GM19240 (cell line): ENCODE data around the gene KLHL36.

Experiments used
- DNase-seq: peaks from one replicate; pipeline ENCODE4 v3.0.0; 2011; ENCODE audit warnings: low spot score; ENCODE audit not compliant: insufficient read length

KLHL36 gene

DNA sequence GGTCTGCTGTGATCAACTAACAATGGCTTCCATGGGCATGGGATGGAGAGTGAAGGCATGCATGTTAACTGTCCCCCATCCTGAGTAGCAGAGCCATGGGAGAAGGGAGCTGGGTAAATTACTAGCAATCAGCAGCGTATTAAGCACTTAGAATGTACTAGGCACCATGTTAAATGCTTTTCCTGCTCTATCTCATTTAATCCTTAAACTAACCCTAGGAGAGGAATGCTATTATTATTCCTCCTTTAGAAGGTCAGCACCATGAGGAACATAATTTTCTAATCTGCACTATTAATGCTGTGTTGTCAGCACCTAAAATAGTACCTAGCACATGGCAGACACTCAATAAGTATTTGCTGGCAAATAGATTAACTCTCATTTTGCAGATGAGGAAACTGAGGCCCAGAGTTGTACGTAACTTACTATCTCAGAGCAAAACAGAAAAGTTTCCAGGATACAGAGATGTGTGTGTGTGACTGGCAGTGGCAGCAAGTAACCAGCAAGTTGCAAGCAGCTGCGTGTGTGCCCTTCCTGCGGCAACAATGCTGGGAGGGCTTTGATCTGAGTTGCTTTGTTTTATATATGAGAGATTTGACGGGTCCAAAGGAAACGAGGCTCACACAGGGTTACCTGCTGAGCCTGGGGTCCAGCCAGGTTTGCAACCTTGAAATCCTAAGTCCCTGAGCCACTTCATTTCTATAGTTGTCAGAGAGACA, 6.5 kb upstream of the KLHL36 start:
- DNase-seq: no peak

- no peak for DNase-seq
These were observed 5.1 kb upstream of the KLHL36 start for GRCh38 chr16:84643180-84643583.

GRCh38 chr16:84643674-84644073, 4.6 kb upstream of the KLHL36 start:
- DNase-seq: no peak

DNA sequence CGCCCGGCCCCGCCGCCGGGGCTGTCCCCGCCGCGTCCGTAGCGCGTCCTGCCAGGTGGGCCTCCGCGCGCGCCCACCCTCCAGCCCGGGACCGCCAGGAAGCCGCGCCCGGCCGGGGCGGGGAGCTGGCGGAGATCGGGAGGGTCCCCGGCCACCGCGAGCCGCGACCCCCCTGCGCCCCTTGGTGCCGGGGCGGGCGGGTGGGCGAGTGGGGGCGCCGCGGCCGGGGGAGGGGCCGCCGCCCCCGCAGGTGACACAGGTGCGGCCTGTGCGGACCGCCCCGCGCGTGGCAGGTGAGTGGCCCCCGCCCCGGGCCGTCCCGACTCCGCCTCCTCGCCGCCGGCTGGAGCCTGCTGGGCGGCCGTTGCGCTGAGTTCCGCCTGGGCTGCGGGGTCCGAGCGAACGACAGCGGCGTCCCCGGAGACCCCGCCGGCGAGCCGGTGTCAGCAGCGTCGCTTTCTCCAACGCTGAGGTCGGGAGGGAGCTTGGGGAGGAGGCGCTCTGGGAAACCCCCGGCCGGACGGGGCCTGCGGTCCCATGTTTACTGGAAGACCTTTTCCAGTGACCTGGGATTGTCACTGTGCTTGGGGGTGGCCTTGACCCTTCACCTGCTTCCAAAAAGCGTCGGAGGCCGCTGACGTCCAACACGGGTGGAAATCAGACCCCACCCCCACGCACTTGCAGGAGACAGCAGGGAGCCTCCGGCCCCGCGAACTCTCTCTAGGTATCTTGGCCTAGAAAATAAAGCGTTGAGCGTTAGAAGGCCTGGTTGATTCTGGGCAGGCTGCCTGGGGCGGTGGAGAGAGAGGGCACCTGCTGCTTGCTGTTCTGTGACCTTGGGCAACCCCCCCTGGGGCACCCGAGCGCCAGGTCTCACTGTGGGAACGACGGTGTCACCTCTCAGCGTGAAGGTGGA, 542 bp downstream of the KLHL36 start:
- DNase-seq: peak; percentile 79

- DNase-seq: no peak
These were observed 1.2 kb downstream of the KLHL36 start for GRCh38 chr16:84649511-84649861.

DNA sequence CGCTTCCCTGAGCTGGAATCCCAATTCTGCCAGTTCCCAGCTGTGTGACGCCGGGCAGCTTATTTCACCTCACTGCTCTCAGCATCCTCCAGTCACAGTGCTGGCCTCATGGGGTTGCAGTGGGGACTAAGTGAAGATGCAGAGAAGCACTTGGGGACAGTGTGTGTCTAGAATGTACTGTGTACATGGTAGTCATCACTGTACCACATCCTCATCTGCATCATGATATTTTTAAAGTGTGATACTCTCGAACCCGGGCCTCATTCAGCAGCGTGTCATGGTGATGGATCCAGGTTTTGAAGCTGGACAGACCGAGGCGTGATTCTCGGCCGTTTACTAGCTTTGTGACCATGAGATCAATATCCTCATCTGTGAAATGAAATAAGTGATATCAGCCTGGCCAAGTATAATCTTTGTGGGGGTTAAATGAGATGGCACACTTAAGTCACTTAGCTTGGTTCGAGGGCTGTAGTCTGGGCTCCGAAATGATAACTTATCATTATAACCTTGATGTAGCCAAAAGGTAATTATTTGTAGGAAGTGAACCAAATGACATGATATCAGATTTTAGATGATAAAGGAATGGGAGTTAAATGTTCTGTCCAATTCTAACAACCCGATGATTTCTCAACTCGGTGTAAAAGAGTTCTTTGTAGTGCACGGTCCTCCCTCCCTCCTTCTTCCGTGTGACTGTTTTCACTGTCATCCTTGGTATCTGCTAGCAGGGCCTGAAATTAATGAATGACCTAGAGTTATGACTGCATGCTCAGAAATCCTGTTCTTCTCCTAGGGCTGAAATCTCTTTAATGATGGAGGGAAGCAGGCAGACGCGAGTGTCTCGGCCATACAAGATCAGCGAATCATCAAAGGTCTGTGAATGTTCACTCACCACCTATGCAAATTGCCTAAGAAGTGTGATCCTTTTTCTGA, 2.0 kb downstream of the KLHL36 start:
- DNase-seq: no peak

DNA sequence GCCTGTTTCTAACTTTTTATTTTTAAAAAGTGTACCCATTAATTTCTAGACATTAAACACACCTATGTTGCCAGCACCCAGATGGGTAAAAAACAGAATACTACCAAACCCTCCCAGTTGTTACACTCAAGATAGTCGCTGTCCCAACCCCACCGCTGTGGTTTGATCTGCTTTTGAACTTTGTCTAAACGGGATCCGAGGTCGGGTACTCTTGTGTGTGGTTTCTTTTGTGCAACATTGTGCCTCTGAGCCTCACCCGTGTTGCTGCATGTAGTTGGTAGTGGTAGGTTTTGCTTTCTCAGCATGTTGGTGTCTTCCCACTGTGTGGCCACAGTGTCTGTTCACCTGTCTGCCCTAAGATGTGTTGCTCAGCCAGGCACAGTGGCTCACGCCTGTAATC, 4.3 kb downstream of the KLHL36 start:
- DNase-seq: no peak

- no peak for DNase-seq
These were observed 5.9 kb downstream of the KLHL36 start for GRCh38 chr16:84654238-84654637.

DNA sequence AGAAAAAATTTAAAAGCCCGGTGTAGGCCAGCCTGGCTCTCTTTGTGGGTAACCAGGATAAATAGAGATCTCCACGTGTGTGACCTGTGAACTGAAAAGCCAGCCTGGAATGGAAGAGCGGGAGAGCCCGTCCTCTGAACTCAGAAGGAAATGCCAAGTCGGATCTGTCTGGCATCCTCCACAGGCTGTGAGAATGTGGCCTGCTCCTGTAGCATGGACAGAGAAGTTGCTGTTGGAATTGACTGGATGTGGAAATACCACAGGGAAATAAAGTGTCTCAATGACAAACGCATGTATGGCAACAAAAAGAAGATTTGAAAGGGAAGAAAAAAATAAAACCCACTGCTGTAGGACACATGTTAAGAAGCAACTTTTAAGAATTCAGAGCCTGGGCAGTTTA, 6.7 kb downstream of the KLHL36 start:
- DNase-seq: no peak

DNA sequence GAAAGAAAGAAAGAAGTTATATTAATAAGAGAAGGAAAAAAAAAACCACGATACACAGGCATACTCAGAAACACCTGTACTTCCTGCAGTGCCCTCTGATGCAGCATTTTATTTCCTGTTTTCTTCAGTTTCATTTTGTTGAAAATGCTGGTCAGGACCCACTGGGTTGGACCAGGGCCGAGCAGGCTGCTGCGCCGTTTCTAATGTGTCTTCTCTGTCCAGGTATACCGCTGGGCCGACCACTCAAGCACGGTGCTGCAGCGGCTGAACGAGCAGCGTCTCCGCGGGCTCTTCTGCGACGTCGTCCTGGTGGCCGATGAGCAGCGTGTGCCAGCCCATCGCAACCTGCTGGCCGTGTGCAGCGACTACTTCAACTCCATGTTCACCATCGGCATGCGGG, 8.3 kb downstream of the KLHL36 start:
- DNase-seq: no peak

GRCh38 chr16:84657229-84657837, 9.0 kb downstream of the KLHL36 start:
- DNase-seq: no peak

GRCh38 chr16:84658690-84659089, 10.4 kb downstream of the KLHL36 start:
- no peak for DNase-seq

- DNase-seq: no peak
These were observed 11.5 kb downstream of the KLHL36 start for GRCh38 chr16:84659656-84660300.

DNA sequence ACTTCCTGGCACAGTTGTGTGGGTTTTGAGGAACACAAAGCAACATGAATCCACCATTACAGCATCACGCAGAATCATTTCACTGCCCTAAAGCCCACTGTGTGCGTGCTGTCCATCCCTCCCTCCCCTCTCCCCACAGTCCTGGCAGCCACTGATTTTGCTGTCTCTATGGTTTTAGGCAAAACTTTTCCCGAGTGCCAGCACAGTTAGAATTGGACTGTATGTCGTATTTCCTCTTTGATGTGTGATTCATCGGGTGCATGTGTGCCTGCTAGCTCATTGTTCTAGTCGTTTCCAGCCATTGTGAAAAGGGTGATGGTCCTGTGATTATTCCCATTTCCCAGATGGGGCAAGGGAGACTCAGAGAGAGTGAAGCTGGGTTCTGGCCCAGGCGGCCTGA, 12.7 kb downstream of the KLHL36 start:
- DNase-seq: no peak

DNA sequence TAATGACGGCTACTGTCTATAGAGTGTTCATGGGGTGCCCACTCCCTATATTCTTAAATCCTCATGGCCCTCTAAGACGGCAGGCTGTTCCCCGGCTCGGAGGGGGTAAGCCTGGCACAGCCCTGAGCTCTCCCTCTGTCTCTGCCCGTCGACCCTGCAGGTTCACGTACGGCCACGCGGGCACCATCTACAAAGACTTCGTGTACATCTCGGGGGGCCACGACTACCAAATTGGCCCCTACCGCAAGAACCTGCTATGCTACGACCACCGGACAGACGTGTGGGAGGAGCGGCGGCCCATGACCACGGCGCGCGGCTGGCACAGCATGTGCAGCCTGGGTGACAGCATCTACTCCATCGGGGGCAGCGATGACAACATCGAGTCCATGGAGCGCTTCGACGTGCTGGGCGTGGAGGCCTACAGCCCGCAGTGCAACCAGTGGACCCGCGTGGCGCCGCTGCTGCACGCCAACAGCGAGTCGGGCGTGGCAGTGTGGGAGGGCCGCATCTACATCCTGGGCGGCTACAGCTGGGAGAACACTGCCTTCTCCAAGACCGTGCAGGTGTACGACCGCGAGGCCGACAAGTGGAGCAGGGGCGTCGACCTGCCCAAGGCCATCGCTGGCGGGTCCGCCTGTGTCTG, 13.2 kb downstream of the KLHL36 start:
- no peak for DNase-seq

- DNase-seq: no peak
These were observed 14.2 kb downstream of the KLHL36 start for GRCh38 chr16:84662471-84662870.

DNA sequence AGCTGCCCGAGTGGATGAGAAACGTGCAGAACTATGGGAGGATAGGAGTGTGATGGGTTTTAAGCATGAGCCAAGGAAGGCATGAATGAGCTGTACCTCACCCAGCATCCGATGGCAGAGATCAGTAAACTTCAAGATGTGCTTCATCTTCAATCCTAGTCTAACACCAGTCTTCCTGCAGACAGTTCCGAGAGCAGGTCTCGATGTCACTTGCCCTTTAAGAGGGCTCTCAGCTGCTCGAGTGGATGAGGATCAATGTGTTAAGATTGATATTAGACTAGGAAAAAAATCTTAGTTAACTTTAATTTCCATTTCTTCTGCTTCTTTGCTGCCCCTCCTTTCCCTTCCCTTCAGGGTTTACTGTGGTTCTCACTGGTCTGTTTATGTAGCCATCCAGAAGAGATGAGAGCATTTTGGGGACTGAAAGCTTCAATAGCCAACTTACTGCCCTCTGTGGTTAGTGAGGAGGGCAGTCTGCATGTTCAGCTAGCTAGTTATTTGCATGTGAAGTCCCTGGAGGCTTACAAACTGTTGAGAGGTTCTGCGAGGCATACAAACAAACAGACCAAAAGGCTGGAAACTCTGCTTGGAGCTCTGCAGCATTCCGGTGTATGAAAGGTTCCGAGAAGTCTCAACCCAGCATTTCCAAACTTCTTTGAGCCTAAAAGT, 15.3 kb downstream of the KLHL36 start:
- DNase-seq: peak; percentile 41

DNA sequence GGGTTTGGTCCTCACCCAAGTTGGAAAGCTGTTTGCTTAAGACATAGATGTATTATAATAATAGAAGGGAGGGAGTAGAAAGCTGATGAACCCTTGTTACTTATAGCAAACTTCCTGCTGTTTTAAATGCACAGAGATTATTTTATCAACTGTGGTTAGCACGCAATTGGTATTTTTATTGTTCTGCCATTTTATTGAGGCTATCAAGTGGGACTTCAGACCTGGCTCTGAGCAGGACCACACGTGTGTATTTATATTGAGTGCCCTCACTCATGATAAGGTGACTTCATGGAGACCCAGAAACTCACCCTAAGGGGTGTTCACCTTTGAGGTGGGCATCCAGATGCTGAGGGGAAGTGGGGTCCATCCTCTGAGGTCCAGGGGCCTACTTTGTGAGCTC, 17.0 kb downstream of the KLHL36 start:
- DNase-seq: no peak

DNA sequence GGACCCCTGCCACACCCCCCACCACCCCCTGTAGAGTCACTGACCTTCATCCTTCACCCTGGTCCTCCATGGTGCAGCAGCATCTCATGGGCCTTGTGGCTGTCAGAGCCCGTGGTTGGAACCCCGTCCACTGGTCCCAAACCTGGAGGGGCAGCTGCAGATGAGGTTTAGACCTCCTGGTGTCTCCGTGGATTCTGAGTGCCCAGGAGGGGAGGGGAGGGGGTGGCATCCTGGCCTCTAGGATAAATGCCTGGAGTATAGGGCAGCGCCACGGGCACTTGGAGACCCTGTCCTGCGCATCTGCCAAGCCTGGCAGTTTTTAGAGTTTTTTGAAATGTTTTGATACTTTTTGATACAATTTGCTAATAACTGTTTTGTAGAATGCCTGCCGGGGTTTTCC, 17.5 kb downstream of the KLHL36 start:
- no peak for DNase-seq
